GM21825 (cell line): Measurements from ENCODE around the gene SRSF4.

Experiments used
- ATAC-seq: cut with Tn5 transposase; IDR thresholded peaks from one replicate; pipeline ENCODE4 v1.9.1; 2021; ENCODE audit warnings: mild to moderate bottlenecking, moderate library complexity; ENCODE audit not compliant: unreplicated experiment

The SRSF4 gene

DNA sequence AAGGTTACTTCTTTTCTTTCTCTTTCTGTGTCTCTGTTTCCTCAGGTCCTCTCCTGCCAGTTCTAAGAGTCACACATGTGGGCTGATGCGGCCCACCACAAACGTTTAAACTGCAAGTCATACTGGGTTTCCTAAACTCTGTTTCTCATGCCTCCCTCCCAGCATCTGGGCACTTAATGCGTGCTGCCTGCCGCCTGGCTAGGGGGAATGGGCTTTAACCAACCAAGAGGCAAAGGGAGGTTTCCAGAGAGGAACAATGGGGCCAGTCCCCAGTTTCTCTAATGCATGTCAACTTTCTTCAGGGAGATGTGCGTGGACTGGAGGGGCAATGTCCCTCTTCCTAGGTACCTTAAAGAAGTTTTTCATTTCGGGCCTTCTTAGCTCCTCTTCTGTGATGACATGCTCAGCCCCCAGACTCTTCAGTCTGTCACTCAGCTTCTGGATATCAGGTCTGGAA is 19.9 kb upstream of the SRSF4 start:
- no peak for ATAC-seq

DNA sequence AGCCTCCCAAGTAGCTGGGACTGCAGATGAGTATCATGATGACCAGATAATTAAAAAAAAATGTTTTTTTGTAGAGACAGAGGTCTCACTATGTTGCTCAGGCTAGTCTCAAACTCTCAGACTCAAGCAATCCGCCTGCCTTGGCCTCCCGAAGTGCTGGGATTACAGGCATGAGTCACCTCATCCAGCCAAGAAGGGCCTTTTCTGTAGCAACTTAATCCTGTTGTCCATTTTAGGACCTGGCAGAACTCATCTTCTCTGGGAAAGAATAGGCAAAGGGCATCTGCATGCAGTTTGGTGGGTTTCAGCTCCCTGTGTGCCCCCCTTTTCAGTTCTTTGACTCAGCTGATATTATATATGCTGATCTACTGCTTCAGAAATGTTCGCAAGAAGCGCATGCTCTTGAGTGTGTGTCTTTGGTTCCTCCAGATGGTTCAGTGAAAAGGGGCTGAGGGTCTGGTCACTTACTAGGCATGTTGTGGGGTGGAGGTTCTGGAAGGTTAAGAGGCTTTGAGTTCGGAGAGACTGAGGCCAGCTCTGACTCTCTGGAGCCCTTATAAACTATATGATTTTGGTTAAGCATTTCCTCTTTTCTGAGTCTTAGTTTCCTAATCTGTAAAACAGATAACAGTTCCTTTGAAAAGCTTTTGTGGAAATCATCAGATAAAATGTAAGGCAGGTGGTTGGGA is 19.4 kb upstream of the SRSF4 start:
- no peak for ATAC-seq

DNA sequence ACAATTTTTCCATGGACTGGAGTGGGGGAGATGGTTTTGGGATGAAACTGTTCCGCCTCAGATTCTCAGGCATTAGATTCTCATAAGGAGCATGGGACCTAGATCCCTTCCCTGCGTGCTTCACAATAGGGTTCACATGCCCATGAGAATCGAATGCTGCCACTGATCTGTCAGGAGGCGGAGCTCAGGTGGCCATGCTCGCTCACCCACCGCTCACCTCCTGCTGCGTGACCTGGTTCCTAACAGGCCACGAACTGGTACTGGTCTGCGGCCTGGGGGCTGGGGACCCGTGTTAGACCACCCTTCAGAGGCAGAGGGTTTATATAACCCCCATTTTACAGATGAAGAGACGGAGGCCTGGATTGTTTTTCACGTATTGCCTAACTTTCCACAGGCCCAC is 16.3 kb upstream of the SRSF4 start:
- ATAC-seq = no peak

DNA sequence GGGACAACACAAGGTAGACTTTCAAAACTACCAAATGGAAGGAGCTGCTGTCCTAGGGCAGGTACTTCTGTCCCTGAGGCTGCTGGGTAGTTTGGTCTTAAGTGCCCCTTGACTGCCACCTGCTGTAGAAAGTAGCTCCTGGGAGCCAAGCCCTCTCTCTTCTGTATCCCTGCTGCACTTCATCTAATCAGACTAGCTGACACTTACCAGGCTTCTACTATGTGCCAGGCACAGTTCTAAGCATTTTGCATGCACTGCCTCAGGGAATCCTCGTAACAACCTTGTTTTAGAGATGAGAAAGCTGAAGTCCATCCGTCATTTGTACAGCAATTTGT is 15.9 kb upstream of the SRSF4 start:
- ATAC-seq = no peak

DNA sequence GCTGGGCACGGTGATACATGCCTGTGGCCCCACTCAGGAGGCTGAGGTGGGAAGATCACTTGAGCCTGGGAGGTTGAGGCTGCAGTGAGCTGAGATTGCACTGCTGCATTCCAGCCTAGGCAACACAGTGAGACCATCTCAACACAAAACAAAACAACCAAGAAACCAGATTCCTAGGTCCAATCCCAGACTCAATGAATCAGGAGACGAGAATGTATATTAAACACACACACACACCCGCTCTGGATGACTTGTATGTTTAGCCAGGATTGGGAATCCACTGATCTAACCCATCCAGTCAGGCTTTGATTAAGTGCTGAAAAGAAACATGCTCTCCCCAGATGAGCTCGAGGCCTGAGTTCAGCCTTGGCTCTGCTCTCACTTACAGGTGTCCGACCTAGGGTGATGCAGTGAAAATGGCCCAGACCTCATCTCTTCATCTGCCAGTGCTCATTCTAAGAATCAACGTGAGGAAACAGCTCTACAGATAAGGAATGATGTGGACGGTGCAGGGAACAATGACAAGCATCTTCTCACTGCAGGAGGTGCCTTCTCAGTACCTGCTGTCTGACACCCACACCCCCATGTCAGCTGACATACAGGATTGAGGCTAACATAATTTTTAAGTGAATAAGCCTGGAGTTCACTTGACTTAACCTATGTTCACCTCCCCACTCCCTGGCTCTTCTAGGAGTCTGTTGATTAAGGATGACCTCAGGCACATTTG is 15.3 kb upstream of the SRSF4 start:
- ATAC-seq = no peak

DNA sequence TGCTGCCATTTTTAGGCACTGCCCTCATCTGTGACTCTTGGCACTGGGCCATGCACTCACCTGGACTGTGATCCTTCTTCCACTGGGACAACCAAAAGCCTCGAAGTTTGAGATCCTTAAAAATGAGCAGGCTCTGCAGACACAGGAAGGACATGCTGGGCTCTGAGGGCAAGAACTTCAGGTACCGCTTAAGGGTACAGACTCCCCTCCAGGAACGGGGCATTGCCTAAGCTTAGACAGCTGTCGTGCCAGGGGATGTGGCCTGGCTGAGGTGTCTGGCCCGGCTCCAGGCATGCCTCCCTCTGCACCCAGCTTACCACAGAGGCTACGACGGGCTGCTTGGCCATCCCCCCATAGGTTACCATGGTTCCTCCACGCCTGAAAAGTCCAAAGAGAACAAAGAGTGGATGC is 14.2 kb upstream of the SRSF4 start:
- no peak for ATAC-seq

GRCh38 chr1:29193879-29194455 is 12.3 kb upstream of the SRSF4 start:
- ATAC-seq = no peak

GRCh38 chr1:29190718-29191117 is 9.0 kb upstream of the SRSF4 start:
- no peak for ATAC-seq

DNA sequence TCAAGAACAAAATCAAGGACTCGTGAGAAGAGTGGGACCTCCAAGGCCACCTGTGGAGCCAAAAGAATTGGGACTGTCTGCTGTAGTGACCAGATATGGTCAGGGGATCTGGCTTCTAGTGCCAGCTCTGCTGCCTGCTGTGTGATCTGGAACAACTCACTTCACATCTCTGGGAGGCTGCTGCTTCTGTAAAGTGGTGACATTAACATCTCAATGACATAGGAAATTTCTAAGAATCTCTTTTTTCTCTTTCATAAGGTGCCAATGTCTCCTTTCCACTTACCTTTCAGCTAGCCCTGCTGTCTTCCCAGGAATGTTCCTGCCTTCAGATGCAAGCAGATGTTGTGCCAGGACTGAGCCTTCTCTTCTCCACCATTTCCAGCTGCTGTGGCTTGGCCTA is 5.0 kb upstream of the SRSF4 start:
- no peak for ATAC-seq

DNA sequence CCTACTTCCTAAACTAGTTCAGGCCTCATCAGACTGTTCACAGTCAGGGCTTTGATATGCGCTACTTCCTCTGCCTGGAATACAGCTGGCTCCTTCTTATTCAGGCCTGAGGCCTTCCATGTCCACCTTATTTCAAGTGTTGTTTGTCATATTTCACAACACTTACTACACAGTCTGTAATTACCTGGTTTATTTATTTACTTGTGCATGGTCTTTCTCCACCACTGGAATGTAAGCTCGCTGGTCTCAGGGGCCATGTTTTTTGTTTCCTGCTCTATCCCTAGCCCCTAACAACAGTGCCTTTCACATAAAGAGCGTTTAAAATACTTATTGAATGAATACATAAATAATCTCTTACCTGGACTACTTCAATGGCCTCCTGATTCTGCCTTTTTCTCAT is 4.6 kb upstream of the SRSF4 start:
- ATAC-seq = no peak

DNA sequence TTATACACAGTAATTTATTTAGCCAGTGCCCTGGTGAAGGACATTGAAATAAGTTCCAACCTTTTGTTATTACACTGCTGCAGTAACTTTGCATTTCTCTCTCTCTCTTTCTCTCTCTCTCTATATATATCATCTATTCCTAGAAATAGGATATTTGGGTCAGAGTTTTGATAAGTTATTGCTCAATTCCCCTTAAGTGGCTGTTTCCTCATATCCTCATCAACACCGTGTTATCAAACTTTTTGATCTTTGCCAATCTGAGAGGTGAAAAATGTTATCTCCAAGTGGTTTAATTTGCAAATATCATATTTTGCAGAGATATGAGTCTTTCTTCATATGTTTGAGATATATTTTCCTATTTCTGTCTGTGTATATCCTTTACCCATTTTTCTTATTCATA is 1.6 kb upstream of the SRSF4 start:
- no peak for ATAC-seq

DNA sequence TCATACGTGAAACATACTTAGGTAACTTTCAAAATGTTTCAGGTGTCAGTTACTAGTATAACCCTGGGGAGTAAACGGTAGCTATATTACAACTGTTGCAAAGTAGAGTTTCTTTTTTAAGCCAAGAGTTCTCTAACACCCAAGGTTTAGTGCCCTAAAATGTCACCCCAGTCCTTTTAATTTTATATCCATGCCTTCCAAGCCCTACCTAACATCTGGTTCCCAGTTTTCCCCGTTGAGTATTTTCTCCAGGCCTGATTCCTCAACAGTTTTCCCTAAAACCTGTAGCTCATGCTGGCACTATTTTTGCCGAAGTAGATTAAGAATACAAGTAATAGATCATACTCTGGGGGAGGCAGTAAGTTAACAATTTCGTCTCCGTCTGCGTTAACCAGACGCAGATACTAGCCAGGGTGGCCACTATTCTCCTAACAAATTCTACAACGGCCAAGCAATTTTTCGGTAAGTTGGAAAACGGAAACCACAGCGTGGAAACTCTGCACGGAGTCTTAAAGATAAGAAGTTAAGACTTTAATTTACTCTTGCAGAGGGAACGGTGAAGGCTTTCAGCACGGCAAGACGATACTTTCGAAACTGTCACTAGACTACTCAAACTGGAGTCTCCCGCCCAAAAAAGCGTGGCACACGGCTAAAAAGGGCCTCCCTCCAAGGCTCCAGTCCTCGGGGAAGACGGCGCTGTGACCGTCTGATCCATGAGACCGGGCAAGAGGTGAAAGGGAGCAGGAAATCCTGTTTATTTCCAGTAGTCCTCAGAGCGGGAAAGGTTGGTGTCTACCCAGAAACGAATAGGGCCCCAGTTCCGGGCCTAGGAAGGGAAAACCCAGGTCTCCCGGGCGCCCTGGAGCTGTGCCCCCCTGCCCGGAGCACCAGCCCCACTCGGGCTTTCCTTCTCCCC is 945 bp downstream of the SRSF4 start:
- ATAC-seq = no peak

DNA sequence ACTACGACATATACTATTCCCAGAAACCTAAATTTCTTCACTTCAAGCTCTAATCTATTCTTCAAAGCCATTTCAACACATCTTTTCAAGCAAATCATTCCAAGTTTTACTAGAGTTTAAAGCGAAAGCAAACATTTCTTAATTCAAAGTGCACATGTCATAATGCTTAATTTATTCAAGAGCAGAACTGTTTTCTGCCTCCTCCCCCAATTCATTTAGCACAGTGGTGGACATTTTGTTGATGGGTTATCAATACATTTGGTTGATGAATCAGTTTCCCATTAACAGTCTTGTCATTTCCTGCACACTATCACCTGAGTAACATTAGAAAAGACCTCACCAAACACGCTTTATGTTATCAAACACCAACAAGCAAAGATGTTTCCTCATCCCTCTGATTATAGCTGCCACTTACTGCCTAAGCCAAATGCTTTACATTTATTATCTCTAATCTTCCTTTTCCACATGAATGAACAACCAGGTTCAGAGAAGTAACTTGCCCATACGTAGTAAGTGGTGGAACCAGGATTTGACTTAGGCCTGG is 2.0 kb downstream of the SRSF4 start:
- no peak for ATAC-seq

- no peak for ATAC-seq
Measured at GRCh38 chr1:29177022-29177705, 4.5 kb downstream of the SRSF4 start.

GRCh38 chr1:29176576-29176975 is 5.1 kb downstream of the SRSF4 start:
- no peak for ATAC-seq

DNA sequence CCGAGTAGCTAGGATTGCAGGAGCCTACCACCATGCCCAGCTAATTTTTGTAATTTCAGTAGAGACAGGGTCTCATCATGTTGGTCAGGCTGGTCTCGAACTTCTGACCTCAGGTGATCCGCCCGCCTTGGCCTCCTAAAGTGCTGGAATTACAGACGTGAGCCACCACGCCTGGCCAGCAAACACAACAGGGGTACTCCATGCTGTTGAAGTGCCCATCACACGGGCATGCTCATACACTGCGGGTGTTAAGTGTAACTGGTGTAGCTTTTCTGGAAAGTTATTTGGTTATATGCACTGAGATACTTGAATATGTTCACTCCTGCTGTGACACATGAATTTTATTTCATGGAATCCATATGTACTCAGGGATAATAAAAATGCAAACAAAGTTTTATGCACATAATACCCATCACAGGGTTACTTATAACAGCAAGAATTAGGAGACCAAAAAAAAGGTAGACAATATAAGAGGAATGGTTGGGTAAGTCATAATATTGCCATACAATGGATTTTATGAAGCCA is 9.2 kb downstream of the SRSF4 start:
- ATAC-seq = no peak

- no peak for ATAC-seq
Measured at GRCh38 chr1:29171521-29171920, 10.2 kb downstream of the SRSF4 start.

DNA sequence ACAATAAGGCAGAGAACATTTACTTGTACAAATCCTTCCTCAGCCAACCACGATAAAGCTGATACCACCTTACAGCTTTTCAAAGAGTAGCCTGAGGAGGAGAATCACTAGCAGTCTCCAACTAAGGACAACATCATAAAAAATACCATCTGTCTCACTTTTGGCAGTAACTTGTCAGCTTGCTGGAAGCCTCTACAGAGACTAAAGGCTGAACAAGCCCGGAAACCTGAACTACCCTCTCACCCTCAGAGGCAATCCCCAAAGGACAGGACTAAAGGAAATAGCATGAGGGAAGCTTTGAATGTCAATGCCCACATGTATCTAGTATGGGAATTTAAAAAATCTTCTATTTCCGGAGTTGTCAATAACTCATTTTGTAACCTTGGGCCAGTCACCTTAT is 10.6 kb downstream of the SRSF4 start:
- no peak for ATAC-seq

- no peak for ATAC-seq
Measured at GRCh38 chr1:29169976-29170375, 11.7 kb downstream of the SRSF4 start.

GRCh38 chr1:29167904-29168303 is 13.8 kb downstream of the SRSF4 start:
- no peak for ATAC-seq
